ENCODE measurements around the gene PLD4. TPM values are rescaled to one million over a fixed set of nuclear protein-coding genes. Genes with fewer than 3 reads are reported as not detected.

Gene PLD4
- total and polyA plus RNA-seq, 4 experiments from 2014 or later = 0.68 TPM; not detected in 3

DNA sequence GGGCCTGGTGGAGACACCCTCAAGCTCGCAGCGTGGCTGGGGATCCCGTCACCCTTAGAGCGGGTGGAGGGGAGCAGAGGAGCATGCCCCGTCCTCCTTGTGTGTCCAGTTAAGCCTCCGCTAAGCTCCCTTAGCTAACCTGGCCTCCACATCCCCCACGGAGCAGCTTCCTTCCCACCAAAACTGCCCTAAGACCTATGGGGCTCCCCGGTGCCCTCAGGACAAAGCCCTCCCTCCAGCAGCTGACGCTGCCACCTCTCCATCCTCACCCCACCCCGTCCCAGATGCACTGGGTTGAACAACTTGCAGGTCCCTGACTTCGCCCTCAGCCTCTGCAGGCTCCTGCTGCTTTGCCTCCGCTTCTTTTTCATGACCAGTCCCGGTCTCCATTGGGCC, 49.5 kb downstream of the PLD4 start:
- H3K9me3 ChIP-seq (ENCODE audit: control insufficient read depth in 1 of 2, low read length in 2 of 2) = no peaks in the 10 kb centered on the region
- ChIA-PET POLR2A (ENCODE audit: partially characterized antibody) (interaction anchor here (2.6 kb wide), 1 partner anchor 71 kb away, joined by 15 read pairs; no protein-coding TSS in a partner anchor), CTCF (ENCODE audit: partially characterized antibody) (interaction anchor here (1.2 to 7.1 kb wide), 9 partner anchors 9 to 112 kb away, joined by 4 to 162 read pairs (median 7); partner anchors contain the start of gene GPR132)
- DNase-seq = no peak
- H3K4me1 ChIP-seq (ENCODE audit: insufficient read depth, low read length) = peaks cover 17% of the 10 kb centered on the region
- H3K27ac Mint-ChIP-seq = no peak overlapping the region
- intact Hi-C loops (cut with micrococcal nuclease) = no loop called here
- no peak overlapping the region for H3K27ac ChIP-seq (ENCODE audit: low read depth, low read length)
- peaks cover 13% of the 10 kb centered on the region for H3K27me3 ChIP-seq (ENCODE audit: insufficient read depth, low read length)
- peaks cover 4 to 19% (median 12%) of the 10 kb centered on the region in 4 donors for H3K4me1 Mint-ChIP-seq
- no peak overlapping the region for H3K4me3 Mint-ChIP-seq
- H3K4me3 ChIP-seq (ENCODE audit: low read length in 2 of 2) = no peak overlapping the region
- peaks cover 9 to 12% of the 10 kb centered on the region in 2 donors for H3K27me3 Mint-ChIP-seq
- H3K9me3 Mint-ChIP-seq = peaks cover 0 to 4% (median 0%) of the 10 kb centered on the region in 8 donors
- H3K36me3 ChIP-seq (ENCODE audit: insufficient read depth, low read length) = no peaks in the 10 kb centered on the region
- no peaks in the 10 kb centered on the region for H3K36me3 Mint-ChIP-seq

DNA sequence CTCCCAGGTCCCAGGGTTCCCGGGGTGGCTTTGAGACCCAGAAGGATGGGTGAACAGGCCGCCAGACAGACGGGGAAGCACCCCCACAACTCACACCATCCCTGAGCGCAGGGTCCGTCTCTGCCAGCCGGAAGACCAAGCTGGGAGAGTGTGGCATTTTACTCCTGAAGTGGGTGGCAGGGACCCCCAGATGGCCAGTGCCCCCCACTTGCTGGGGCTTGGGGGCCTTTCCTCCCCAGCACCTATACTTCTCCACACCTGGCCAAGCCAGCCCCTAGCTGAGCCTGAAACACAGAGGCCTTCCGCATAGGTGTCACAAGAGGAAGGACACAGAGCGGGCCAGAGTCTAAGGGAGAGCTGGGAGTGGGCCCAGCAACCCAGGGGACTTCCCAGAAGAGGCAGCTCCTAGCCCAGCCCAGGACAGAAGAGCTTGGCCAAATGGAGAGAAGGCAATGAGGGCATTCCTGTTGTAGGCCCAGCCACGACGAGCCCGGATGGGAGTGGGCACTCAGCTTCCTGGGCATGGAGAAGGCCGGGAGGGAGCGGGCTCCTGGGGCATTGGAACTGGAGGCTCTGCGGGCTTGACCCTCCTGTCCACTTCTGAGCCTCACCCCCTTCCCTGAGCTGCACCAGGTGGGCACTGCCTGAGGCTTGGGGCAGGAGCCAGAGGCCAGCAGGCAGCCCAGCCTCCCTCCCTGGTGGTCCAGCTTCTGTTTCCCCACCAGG, 50.1 kb downstream of the PLD4 start:
- Mint-ChIP-seq H3K4me1 (peaks cover 4 to 23% (median 13%) of the 10 kb centered on the region in 4 donors), H3K4me3 (no peak overlapping the region), H3K9me3 (peaks cover 0 to 4% (median 0%) of the 10 kb centered on the region in 8 donors), H3K27ac (no peak overlapping the region), H3K27me3 (peaks cover 8 to 16% of the 10 kb centered on the region in 2 donors), H3K36me3 (no peaks in the 10 kb centered on the region)
- Histone ChIP-seq H3K9me3 (ENCODE audit: control insufficient read depth in 1 of 2, low read length in 2 of 2) (no peaks in the 10 kb centered on the region), H3K4me1 (ENCODE audit: insufficient read depth, low read length) (peaks cover 17% of the 10 kb centered on the region), H3K36me3 (ENCODE audit: insufficient read depth, low read length) (no peaks in the 10 kb centered on the region), H3K4me3 (ENCODE audit: low read length in 2 of 2) (no peak overlapping the region), H3K27ac (ENCODE audit: low read depth, low read length) (no peak overlapping the region), H3K27me3 (ENCODE audit: insufficient read depth, low read length) (peaks cover 13% of the 10 kb centered on the region)
- CTCF ChIA-PET (ENCODE audit: partially characterized antibody) = interaction anchor here (1.1 to 7.1 kb wide), 13 partner anchors 8 to 112 kb away, joined by 3 to 162 read pairs (median 7); partner anchors contain the start of gene GPR132
- no peak for DNase-seq
- intact Hi-C loops (cut with micrococcal nuclease) = loop anchor here (5.0 kb wide), 1 partner anchor 37 kb away; no protein-coding TSS in a partner anchor
- POLR2A ChIA-PET (ENCODE audit: partially characterized antibody) = interaction anchor here (2.6 kb wide), 1 partner anchor 70 kb away, joined by 15 read pairs; no protein-coding TSS in a partner anchor

DNA sequence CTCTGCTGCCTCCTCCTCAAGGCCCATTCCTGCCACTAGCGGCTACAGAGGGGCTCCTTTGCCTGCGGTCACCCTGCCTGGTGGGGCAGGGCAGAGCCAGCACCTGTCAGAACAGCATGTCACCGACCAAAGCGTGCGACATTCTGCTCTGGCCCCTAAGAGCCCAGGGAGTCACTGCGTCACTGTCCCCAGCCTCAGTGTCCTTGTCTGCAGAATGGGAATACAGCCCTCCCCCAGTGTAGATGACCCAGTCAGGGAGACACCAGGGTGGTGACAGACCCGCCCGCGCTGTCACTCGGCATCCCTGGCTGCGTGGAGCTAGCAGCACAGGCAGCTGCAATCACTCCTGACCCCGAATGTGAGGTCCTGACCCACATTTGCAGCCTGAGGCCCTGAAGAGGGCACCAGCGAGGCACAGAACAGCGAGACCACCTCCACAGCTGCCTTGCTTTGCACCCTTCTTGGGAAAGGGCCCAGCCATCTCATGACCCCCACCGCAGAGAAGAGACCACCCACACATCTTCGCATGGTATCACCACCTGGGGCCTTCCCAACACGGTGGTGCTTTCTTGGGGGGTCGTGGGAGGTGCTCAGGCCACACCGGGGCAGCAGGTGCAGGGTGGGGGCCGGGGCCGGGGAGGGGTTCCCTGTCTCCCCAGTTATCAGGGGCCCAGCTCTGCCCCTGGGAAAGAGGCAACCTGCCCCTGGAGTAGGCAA, 51.0 kb downstream of the PLD4 start:
- H3K27ac Mint-ChIP-seq = peak overlapping the region in 1 of 7 donors; percentile 26
- ChIA-PET POLR2A (ENCODE audit: partially characterized antibody) (interaction anchor here (2.6 kb wide), 1 partner anchor 69 kb away, joined by 15 read pairs; no protein-coding TSS in a partner anchor), CTCF (ENCODE audit: partially characterized antibody) (interaction anchor here (1.0 to 7.1 kb wide), 16 partner anchors 9 to 111 kb away, joined by 3 to 162 read pairs (median 5); partner anchors contain the start of gene GPR132)
- no peaks in the 10 kb centered on the region for H3K9me3 ChIP-seq (ENCODE audit: control insufficient read depth in 1 of 2, low read length in 2 of 2)
- H3K4me1 Mint-ChIP-seq = peaks cover 4 to 26% (median 13%) of the 10 kb centered on the region in 4 donors
- H3K4me1 ChIP-seq (ENCODE audit: insufficient read depth, low read length) = peaks cover 17% of the 10 kb centered on the region
- no peaks in the 10 kb centered on the region for H3K36me3 Mint-ChIP-seq
- H3K4me3 ChIP-seq (ENCODE audit: low read length in 2 of 2) = no peak overlapping the region
- intact Hi-C loops (cut with micrococcal nuclease) = loop anchor here (1.0 to 5.0 kb wide), 6 partner anchors 37 to 377 kb away; partner anchors contain the start of gene CDCA4
- DNase-seq = no peak
- peaks cover 13% of the 10 kb centered on the region for H3K27me3 ChIP-seq (ENCODE audit: insufficient read depth, low read length)
- peaks cover 8 to 18% of the 10 kb centered on the region in 2 donors for H3K27me3 Mint-ChIP-seq
- no peak overlapping the region for H3K27ac ChIP-seq (ENCODE audit: low read depth, low read length)
- no peaks in the 10 kb centered on the region for H3K36me3 ChIP-seq (ENCODE audit: insufficient read depth, low read length)
- peak overlapping the region in 1 of 8 donors; percentile 44 for H3K4me3 Mint-ChIP-seq
- peaks cover 0 to 4% (median 0%) of the 10 kb centered on the region in 8 donors for H3K9me3 Mint-ChIP-seq

DNA sequence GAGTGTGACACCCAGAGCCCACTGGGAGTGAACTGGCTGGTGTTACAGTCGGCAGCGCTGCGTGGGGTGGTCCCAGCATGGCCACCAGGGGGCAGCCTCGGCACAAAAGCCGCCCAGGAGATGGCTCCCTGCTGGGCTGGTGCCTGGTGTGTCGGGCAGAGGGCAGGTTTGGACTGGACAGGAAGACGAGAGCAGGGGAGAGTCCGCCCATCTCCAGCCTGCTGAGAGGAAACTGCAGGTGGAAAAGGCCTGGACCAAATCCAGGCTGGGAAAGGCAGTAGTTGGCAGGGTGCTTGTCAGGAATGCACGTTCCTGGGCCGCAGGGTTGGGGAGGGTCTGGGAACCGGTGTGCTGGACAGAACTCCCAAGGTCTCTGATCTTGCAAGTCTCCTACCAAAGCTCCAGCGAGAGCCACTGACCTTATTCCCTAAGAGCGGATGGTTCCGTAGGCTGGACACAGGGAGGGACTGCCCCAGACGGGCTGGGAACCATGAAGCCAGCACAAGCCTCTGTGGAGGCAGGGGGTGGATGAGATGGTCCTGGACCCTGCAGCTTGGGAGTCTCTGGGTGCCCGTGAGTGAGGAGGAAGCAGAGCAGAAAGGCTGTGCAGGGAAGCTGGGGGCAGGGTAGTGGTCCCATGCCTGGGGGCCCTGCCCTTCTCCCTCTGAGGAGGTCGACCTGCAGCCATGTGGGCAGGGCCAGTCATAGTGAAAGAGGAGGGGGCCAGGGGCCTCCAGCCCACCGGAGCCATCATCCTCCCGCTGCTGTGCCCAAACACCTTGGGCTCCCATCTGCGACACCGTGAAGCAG, 51.7 kb downstream of the PLD4 start:
- intact Hi-C loops (cut with micrococcal nuclease) = loop anchor here (1.0 to 5.0 kb wide), 6 partner anchors 36 to 376 kb away; partner anchors contain the start of gene CDCA4
- H3K4me1 Mint-ChIP-seq = peaks cover 4 to 26% (median 13%) of the 10 kb centered on the region in 4 donors
- peaks cover 8 to 18% of the 10 kb centered on the region in 2 donors for H3K27me3 Mint-ChIP-seq
- Histone ChIP-seq H3K27me3 (ENCODE audit: insufficient read depth, low read length) (peaks cover 13% of the 10 kb centered on the region), H3K4me3 (ENCODE audit: low read length in 2 of 2) (no peak overlapping the region), H3K9me3 (ENCODE audit: control insufficient read depth in 1 of 2, low read length in 2 of 2) (no peaks in the 10 kb centered on the region), H3K36me3 (ENCODE audit: insufficient read depth, low read length) (no peaks in the 10 kb centered on the region), H3K4me1 (ENCODE audit: insufficient read depth, low read length) (peaks cover 17% of the 10 kb centered on the region), H3K27ac (ENCODE audit: low read depth, low read length) (no peak overlapping the region)
- H3K4me3 Mint-ChIP-seq = peak overlapping the region; percentile 35 to 88 (median 64)
- H3K9me3 Mint-ChIP-seq = peaks cover 0 to 4% (median 0%) of the 10 kb centered on the region in 8 donors
- peak overlapping the region in 5 of 7 donors; percentile 19 to 66 (median 56) for H3K27ac Mint-ChIP-seq
- H3K36me3 Mint-ChIP-seq = no peaks in the 10 kb centered on the region
- DNase-seq = peak; percentile 80 to 87 (median 82)
- ChIA-PET POLR2A (ENCODE audit: partially characterized antibody) (interaction anchor here (1.1 to 2.6 kb wide), 3 partner anchors 9 to 69 kb away, joined by 4 to 15 read pairs (median 6); partner anchors contain the start of gene CLBA1), CTCF (ENCODE audit: partially characterized antibody) (interaction anchor here (0.8 to 7.1 kb wide), 16 partner anchors 8 to 111 kb away, joined by 3 to 162 read pairs (median 5); partner anchors contain the start of gene GPR132)

DNA sequence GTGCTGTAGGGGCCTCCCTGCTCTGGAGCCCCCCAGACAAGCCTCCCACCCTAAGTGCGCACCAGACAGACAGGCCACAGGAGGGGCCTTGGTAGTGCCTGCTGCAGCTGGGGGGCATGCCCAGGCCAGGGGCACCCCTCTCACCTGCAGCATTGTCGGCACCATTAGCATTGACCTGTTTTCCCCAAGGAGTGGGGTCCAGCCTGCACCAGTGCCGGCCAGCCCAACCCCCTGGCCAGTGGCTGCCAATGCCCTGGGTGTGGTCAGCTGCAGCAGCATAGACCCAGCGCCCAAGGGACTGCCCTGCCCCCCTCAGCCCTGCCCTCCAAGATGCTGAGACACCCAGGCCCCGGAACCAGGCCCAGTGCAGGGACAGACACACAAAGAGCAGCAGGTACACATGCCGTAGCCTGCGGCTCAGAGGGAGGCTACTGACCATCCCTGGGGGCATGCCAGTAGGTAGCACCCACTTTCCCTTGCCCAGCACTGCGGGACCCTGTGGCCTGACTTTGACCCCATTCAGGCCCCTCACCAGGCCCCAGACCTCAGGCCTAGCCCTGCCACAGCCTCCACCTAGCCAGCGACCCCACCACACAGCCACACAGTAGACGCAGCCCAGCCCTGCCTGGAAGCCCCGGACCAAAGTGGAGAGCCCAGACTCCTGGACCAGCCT, 52.5 kb downstream of the PLD4 start:
- Histone ChIP-seq H3K27me3 (ENCODE audit: insufficient read depth, low read length) (peaks cover 13% of the 10 kb centered on the region), H3K36me3 (ENCODE audit: insufficient read depth, low read length) (no peaks in the 10 kb centered on the region), H3K4me3 (ENCODE audit: low read length in 2 of 2) (peak overlapping the region in 1 of 2 donors; percentile 1), H3K4me1 (ENCODE audit: insufficient read depth, low read length) (peaks cover 17% of the 10 kb centered on the region), H3K9me3 (ENCODE audit: control insufficient read depth in 1 of 2, low read length in 2 of 2) (no peaks in the 10 kb centered on the region), H3K27ac (ENCODE audit: low read depth, low read length) (no peak overlapping the region)
- Mint-ChIP-seq H3K4me3 (peak overlapping the region; percentile 36 to 87 (median 80)), H3K36me3 (no peaks in the 10 kb centered on the region), H3K4me1 (peaks cover 4 to 26% (median 13%) of the 10 kb centered on the region in 4 donors), H3K27ac (peak overlapping the region in 1 of 7 donors; percentile 32), H3K9me3 (peaks cover 0 to 2% (median 0%) of the 10 kb centered on the region in 8 donors), H3K27me3 (peaks cover 8 to 18% of the 10 kb centered on the region in 2 donors)
- POLR2A ChIA-PET (ENCODE audit: partially characterized antibody) = interaction anchor here (1.1 to 1.2 kb wide), 2 partner anchors 8 to 68 kb away, joined by 4 to 6 read pairs; partner anchors contain the start of gene CLBA1
- intact Hi-C loops (cut with micrococcal nuclease) = loop anchor here (2.0 to 5.0 kb wide), 4 partner anchors 35 to 110 kb away; partner anchors contain the start of gene CDCA4
- no peak for DNase-seq
- CTCF ChIA-PET (ENCODE audit: partially characterized antibody) = interaction anchor here (0.6 to 7.1 kb wide), 7 partner anchors 42 to 110 kb away, joined by 3 to 162 read pairs (median 3); no protein-coding TSS in a partner anchor
